A673 (cell line): ENCODE data around the gene NMNAT1. TPM values are rescaled to one million over a fixed set of nuclear protein-coding genes. Genes with fewer than 3 reads are reported as not detected.
"Not testable (repeated sequence)": the region's sequence is repeated elsewhere in the genome, so short reads cannot be mapped to it uniquely, and the experiment has no call there.

Source experiments
- BruUV-seq: library from RNA; stranded (reverse); fragments of 400-500 nt; replicated peaks from 2 replicates; lab custom pipeline; 2021; lab: Mats Ljungman, UMichigan
- CTCF ChIA-PET: fragments of 300-600 bp; sonication (Branson Sonifier 250); formaldehyde crosslinking; loops from one replicate; lab custom pipeline; 2022; ENCODE audit warnings: antibody characterized with exemption; lab: Charles Lee
- POLR2A ChIA-PET: fragments of 300-600 bp; sonication (Branson Sonifier 250); formaldehyde crosslinking; loops from one replicate; lab custom pipeline; 2022; ENCODE audit warnings: antibody characterized with exemption; ENCODE audit not compliant: low non-redundant PET; lab: Charles Lee
- DNase-seq: peaks from one replicate; pipeline ENCODE4 v3.0.0-alpha.2; 2015; ENCODE audit warnings: low spot score
- H3K27ac ChIP-seq: fragments of 200-600 bp; sonication (generic); 2 replicates; pipeline ENCODE4 v1.5.1; 2016; ENCODE audit warnings: mixed run types, low read depth, mild to moderate bottlenecking, mixed read lengths, antibody characterized with exemption, low read length; ENCODE audit not compliant: poor library complexity, severe bottlenecking
- H3K27me3 ChIP-seq: fragments of 200-600 bp; sonication (generic); replicated peaks from 2 replicates; pipeline ENCODE4 v1.6.1; 2017; ENCODE audit warnings: mixed run types, low read depth, mild to moderate bottlenecking, mixed read lengths, antibody characterized with exemption, low read length; ENCODE audit not compliant: insufficient read depth, poor library complexity
- H3K36me3 ChIP-seq: fragments of 200-600 bp; sonication (generic); 2 replicates; pipeline ENCODE4 v1.6.1; 2016; ENCODE audit warnings: mixed run types, mild to moderate bottlenecking, mixed read lengths, antibody characterized with exemption, low read length; ENCODE audit not compliant: insufficient read depth, poor library complexity, severe bottlenecking
- H3K4me1 ChIP-seq: fragments of 200-600 bp; sonication (generic); 2 replicates; pipeline ENCODE4 v1.6.1; 2017; ENCODE audit warnings: mixed run types, mild to moderate bottlenecking, mixed read lengths, antibody characterized with exemption, low read length; ENCODE audit not compliant: insufficient read depth, poor library complexity, severe bottlenecking
- H3K4me3 ChIP-seq: fragments of 200-600 bp; sonication (generic); 2 replicates; pipeline ENCODE4 v1.5.1; 2016; ENCODE audit warnings: low read depth, mixed run types, mild to moderate bottlenecking, mixed read lengths, low read length; ENCODE audit not compliant: poor library complexity, severe bottlenecking
- H3K9me3 ChIP-seq: fragments of 200-600 bp; sonication (generic); 2 replicates; pipeline ENCODE4 v1.6.1; 2016; ENCODE audit warnings: mixed run types, low read depth, mild to moderate bottlenecking, mixed read lengths, antibody characterized with exemption, low read length; ENCODE audit not compliant: poor library complexity, severe bottlenecking
- EZH2 ChIP-seq: fragments of 200-600 bp; sonication (generic); IDR thresholded peaks from 2 replicates; pipeline ENCODE4 v1.6.1; 2017; ENCODE audit warnings: borderline replicate concordance, low read depth, mild to moderate bottlenecking, mixed read lengths, antibody characterized with exemption, low read length; ENCODE audit not compliant: poor library complexity, severe bottlenecking
- intact Hi-C: fragments of 100-400 bp; cut with micrococcal nuclease; formaldehyde crosslinking; loops from one replicate; pipeline ENCODE4 v1.10.0; 2022; ENCODE audit not compliant: unreplicated experiment
- total RNA-seq: library from RNA; stranded (reverse); gene quantifications from 2 replicates; pipeline ENCODE4 v1.2.3, GENCODE V29; 2021
- TF ChIP-seq, protein P1 (sequence below): fragments of 300-800, 200-600 bp; sonication (generic); conservative IDR thresholded peaks from 2 replicates; pipeline ENCODE4 v1.5.1; 2017; ENCODE audit warnings: low read depth, mild to moderate bottlenecking, antibody characterized with exemption, low read length, moderate library complexity, mixed read lengths

Gene NMNAT1
- total RNA-seq, 1 experiment from 2014 or later = 4.5 TPM

DNA sequence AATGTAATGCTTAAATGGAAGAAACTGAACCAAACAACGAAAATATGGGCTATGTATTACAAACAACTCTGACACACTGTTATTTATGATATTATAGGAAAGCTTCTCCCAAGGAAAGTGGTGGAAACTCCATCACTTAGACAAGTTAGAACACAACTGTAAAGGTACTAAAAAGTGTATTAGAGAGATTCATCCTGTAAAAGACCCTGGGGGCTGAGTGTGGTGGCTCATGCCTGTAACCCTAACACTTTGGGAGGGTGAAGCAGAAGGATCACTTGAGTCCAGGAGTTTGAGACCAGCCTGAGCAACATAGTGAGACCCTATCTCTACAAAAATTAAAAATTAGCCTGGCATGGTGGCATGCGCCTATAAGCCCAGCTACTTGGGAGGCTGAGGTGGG, 82.1 kb downstream of the NMNAT1 start:
- no TSS peak for BruUV-seq
- no peaks in the 10 kb centered on the region for H3K4me1 ChIP-seq
- TF ChIP-seq, protein P1, sequence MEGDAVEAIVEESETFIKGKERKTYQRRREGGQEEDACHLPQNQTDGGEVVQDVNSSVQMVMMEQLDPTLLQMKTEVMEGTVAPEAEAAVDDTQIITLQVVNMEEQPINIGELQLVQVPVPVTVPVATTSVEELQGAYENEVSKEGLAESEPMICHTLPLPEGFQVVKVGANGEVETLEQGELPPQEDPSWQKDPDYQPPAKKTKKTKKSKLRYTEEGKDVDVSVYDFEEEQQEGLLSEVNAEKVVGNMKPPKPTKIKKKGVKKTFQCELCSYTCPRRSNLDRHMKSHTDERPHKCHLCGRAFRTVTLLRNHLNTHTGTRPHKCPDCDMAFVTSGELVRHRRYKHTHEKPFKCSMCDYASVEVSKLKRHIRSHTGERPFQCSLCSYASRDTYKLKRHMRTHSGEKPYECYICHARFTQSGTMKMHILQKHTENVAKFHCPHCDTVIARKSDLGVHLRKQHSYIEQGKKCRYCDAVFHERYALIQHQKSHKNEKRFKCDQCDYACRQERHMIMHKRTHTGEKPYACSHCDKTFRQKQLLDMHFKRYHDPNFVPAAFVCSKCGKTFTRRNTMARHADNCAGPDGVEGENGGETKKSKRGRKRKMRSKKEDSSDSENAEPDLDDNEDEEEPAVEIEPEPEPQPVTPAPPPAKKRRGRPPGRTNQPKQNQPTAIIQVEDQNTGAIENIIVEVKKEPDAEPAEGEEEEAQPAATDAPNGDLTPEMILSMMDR = no peak
- TF ChIP-seq EZH2 = no peak
- no peak for DNase-seq
- intact Hi-C loops = no loop called here
- H3K27me3 ChIP-seq = no peaks in the 10 kb centered on the region
- no peaks in the 10 kb centered on the region for H3K36me3 ChIP-seq
- no peaks in the 10 kb centered on the region for H3K9me3 ChIP-seq
- ChIA-PET POLR2A (no interaction called here), CTCF (no interaction called here)
- no peak overlapping the region for H3K27ac ChIP-seq
- no peak overlapping the region for H3K4me3 ChIP-seq

DNA sequence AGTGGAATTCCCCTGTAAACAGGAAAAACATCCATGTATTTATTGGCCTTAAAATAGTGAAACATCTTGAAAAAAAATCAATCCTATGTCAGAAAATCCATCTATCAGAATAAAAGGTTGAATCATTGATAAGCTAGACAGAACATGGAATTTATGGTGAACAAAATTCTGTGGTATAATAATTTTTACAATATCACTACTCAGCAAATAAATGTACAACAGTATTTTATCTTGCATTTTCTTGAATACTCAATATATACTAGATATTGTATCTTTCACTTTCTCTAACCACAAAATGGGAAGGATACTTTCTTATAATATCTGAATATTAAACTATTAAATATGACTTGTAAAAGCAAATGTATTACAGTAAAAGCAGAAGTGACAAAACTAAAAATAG, 83.8 kb downstream of the NMNAT1 start:
- H3K4me3 ChIP-seq = no peak overlapping the region
- no peaks in the 10 kb centered on the region for H3K9me3 ChIP-seq
- BruUV-seq = no TSS peak
- H3K27me3 ChIP-seq = no peaks in the 10 kb centered on the region
- ChIA-PET CTCF (no interaction called here), POLR2A (no interaction called here)
- H3K36me3 ChIP-seq = no peaks in the 10 kb centered on the region
- TF ChIP-seq EZH2 = no peak
- TF ChIP-seq, protein P1 = no peak
- intact Hi-C loops = no loop called here
- DNase-seq = no peak
- no peak overlapping the region for H3K27ac ChIP-seq
- H3K4me1 ChIP-seq = peaks cover 2% of the 10 kb centered on the region

DNA sequence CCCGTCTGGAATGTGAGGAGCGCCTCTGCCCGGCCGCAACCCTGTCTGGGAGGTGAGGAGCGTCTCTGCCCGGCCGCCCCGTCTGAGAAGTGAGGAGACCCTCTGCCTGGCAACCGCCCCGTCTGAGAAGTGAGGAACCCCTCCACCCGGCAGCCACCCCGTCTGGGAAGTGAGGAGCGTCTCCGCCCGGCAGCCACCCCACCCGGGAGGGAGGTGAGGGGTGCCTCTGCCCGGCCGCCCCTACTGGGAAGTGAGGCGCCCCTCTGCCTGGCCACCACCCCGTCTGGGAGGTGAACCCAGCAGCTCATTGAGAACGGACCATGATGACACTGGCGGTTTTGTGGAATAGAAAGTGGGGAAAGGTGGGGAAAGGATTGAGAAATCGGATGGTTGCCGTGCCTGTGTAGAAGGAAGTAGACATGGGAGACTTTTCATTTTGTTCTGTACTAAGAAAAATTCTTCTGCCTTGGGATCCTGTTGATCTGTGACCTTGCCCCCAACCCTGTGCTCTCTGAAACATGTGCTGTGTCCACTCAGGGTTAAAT, 85.8 kb downstream of the NMNAT1 start:
- POLR2A ChIA-PET, H3K4me3 ChIP-seq, H3K36me3 ChIP-seq, H3K27ac ChIP-seq, H3K4me1 ChIP-seq, H3K9me3 ChIP-seq, CTCF ChIA-PET, H3K27me3 ChIP-seq, BruUV-seq, DNase-seq, intact Hi-C loops: not testable (repeated sequence)

DNA sequence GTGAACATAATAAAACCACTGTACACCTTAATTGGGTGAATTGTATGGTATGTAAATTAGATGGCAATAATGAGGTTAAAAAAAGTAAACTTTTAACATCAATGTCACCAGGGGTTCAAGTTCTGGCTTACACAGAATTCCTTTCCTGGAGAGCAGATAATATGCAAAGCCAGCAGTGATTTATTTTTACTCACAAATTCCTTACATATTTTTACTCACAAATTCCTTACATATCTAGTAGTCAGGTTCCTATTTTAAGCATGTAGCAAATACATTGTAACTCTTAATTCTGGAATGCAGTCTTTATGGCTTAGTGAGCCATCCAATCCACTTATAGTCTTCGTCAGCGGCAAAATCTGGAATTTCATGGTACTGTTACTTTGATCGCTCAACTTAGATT, 88.2 kb downstream of the NMNAT1 start:
- H3K36me3 ChIP-seq = peaks cover 5% of the 10 kb centered on the region
- ChIA-PET CTCF (no interaction called here), POLR2A (no interaction called here)
- H3K9me3 ChIP-seq = no peaks in the 10 kb centered on the region
- H3K4me3 ChIP-seq = no peak overlapping the region
- H3K27me3 ChIP-seq = no peaks in the 10 kb centered on the region
- no peak for TF ChIP-seq EZH2
- TF ChIP-seq, protein P1 = no peak
- no peak overlapping the region for H3K27ac ChIP-seq
- no TSS peak for BruUV-seq
- peak; percentile 48 for DNase-seq
- intact Hi-C loops = loop anchor here (5.0 kb wide), 2 partner anchors 79 to 154 kb away; no protein-coding TSS in a partner anchor
- H3K4me1 ChIP-seq = peaks cover 4% of the 10 kb centered on the region
